Body of pancreas (tissue), 4 donors: ENCODE data around the gene MNT. TPM values are rescaled to one million over a fixed set of nuclear protein-coding genes. Genes with fewer than 3 reads are reported as not detected.
A peak's percentile ranks its signal among the peaks of the same experiment; 100 is the strongest.

ENCODE experiments used
- ATAC-seq: fragments of 150-250 bp; one replicate; pipeline ENCODE4 v1.9.1; 2016
- DNase-seq, 4 donors: peaks; one replicate each; pipeline ENCODE4 v3.0.0-alpha.2; 2019
- H3K27ac ChIP-seq, 4 donors: fragments of 200-600 bp; sonication (generic); 1 replicate in 3 of 4; 2 replicates in 1 of 4; pipeline versions ENCODE4 v1.5.1 to v1.6.1; 2016 to 2019; ENCODE audit warnings: mild to moderate bottlenecking in 1 of 4, mixed read lengths in 1 of 4, moderate library complexity in 1 of 4
- H3K27me3 ChIP-seq, 2 donors: fragments of 200-600 bp; sonication (generic); one replicate each; pipeline ENCODE4 v1.6.0; 2016; ENCODE audit warnings: mild to moderate bottlenecking in 1 of 2
- H3K36me3 ChIP-seq, 2 donors: fragments of 200-600 bp; sonication (generic); replicated peaks in 1 of 2; 2 replicates each; pipeline ENCODE4 v1.5.1; 2016; ENCODE audit warnings: low read depth in 2 of 2; ENCODE audit not compliant: insufficient read depth in 1 of 2
- H3K4me1 ChIP-seq: fragments of 200-600 bp; sonication (generic); one replicate; pipeline ENCODE4 v1.6.0; 2016
- H3K4me3 ChIP-seq, 2 donors: fragments of 200-600 bp; sonication (generic); 1 replicate in 1 of 2; 2 replicates in 1 of 2; pipeline ENCODE4 v1.5.1; 2016 to 2019
- H3K9me3 ChIP-seq, 3 donors: fragments of 200-600 bp; sonication (generic); 1 replicate in 2 of 3; 2 replicates in 1 of 3; pipeline ENCODE4 v1.5.1; 2016
- POLR2A ChIP-seq, 3 donors: fragments of 450-650 bp; IDR thresholded peaks; one replicate each; pipeline ENCODE4 v1.6.1; 2016; ENCODE audit warnings: antibody characterized with exemption in 3 of 3, mild to moderate bottlenecking in 2 of 3
- WGBS, 2 donors: methylation state at CpG; one replicate each; pipeline ENCODE4 v1.1.5; 2017; 5-methylcytosine and 5-hydroxymethylcytosine counted together
- intact Hi-C: fragments of 100-400 bp; cut with DNase I; formaldehyde crosslinking; loops from one replicate; pipeline ENCODE4 v1.15.1; 2023
- total RNA-seq, 2 donors: library from RNA; depleted of rRNA; stranded (reverse); fragments of >200 nt; gene quantifications; one replicate each; pipeline ENCODE4 v1.1.0, GENCODE V29; 2016
- TF ChIP-seq, protein P1 (sequence below), 7 experiments: fragments of 450-650 bp in 4 of 7; fragments of 200-600 bp in 3 of 7; sonication (generic) in 3 of 7; IDR thresholded peaks; one replicate each; pipeline ENCODE4 v1.5.1; 2016 to 2019; ENCODE audit warnings: antibody characterized with exemption in 7 of 7

MNT gene
- total RNA-seq, 2 donors from 2014 or later: 5.4 to 12.2 TPM

- Histone ChIP-seq H3K27ac (peak overlapping the region; percentile 93 to 100 (median 98)), H3K9me3 (no peaks in the 10 kb centered on the region), H3K4me1 (peaks cover 57% of the 10 kb centered on the region), H3K4me3 (no peak overlapping the region), H3K27me3 (no peaks in the 10 kb centered on the region), H3K36me3 (no peaks in the 10 kb centered on the region)
- intact Hi-C loops: no loop called here
- ATAC-seq (no peak), DNase-seq (peak in 2 of 4 donors; percentile 10 to 12)
- no peak for TF ChIP-seq POLR2A (IDR thresholded peaks at IDR 0.05)
- TF ChIP-seq, protein P1, sequence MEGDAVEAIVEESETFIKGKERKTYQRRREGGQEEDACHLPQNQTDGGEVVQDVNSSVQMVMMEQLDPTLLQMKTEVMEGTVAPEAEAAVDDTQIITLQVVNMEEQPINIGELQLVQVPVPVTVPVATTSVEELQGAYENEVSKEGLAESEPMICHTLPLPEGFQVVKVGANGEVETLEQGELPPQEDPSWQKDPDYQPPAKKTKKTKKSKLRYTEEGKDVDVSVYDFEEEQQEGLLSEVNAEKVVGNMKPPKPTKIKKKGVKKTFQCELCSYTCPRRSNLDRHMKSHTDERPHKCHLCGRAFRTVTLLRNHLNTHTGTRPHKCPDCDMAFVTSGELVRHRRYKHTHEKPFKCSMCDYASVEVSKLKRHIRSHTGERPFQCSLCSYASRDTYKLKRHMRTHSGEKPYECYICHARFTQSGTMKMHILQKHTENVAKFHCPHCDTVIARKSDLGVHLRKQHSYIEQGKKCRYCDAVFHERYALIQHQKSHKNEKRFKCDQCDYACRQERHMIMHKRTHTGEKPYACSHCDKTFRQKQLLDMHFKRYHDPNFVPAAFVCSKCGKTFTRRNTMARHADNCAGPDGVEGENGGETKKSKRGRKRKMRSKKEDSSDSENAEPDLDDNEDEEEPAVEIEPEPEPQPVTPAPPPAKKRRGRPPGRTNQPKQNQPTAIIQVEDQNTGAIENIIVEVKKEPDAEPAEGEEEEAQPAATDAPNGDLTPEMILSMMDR (IDR thresholded peaks at IDR 0.05): no peak
- WGBS, 2 donors: 66 to 93% methylated on average over 5 to 12 of the region's 12 CpGs
Measured at GRCh38 chr17:2397247-2398171, 3.4 kb downstream of the MNT start.

- 8 to 21% methylated on average over 7 to 30 of the region's 34 CpGs for WGBS, 2 donors
- peak; percentile 12 for ATAC-seq
- TF ChIP-seq, protein P1 (IDR thresholded peaks at IDR 0.05): no peak
- TF ChIP-seq POLR2A (IDR thresholded peaks at IDR 0.05): peak; percentile 33 to 81 (median 78)
- H3K4me1 ChIP-seq: peaks cover 61% of the 10 kb centered on the region
- H3K27me3 ChIP-seq: no peaks in the 10 kb centered on the region
- no peaks in the 10 kb centered on the region for H3K36me3 ChIP-seq
- no peak overlapping the region for H3K4me3 ChIP-seq
- DNase-seq: peak; percentile 85 to 96 (median 93)
- H3K27ac ChIP-seq: peak overlapping the region; percentile 93 to 100 (median 98)
- intact Hi-C loops: no loop called here
- no peaks in the 10 kb centered on the region for H3K9me3 ChIP-seq
Measured at GRCh38 chr17:2396568-2397246, 4.2 kb downstream of the MNT start.

DNA sequence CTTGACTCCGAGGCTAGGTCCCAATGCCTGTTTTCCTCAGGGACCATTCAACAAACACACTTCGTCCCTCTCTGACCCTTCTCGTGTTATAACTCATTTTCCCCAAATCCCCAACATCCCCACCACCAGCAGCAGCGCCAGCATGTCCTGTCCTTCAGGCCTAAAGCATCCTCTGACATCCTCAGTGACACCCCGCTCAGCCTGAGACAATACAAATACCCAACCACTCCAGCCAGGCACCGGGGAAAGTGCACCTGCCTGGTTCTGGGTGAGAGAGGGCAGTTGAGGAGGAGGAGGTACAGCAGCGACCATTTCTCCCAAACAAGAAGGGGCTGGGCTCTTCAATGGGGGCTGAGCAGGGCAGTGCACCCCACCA is 4.7 kb downstream of the MNT start:
- Histone ChIP-seq H3K36me3 (no peaks in the 10 kb centered on the region), H3K27ac (peak overlapping the region; percentile 93 to 100 (median 98)), H3K9me3 (no peaks in the 10 kb centered on the region), H3K27me3 (no peaks in the 10 kb centered on the region), H3K4me1 (peaks cover 64% of the 10 kb centered on the region), H3K4me3 (no peak overlapping the region)
- 53 to 63% methylated on average over 7 of the region's 7 CpGs for WGBS, 2 donors
- intact Hi-C loops: no loop called here
- no peak for ATAC-seq
- TF ChIP-seq, protein P1 (IDR thresholded peaks at IDR 0.05): no peak
- no peak for TF ChIP-seq POLR2A (IDR thresholded peaks at IDR 0.05)
- DNase-seq: no peak

DNA sequence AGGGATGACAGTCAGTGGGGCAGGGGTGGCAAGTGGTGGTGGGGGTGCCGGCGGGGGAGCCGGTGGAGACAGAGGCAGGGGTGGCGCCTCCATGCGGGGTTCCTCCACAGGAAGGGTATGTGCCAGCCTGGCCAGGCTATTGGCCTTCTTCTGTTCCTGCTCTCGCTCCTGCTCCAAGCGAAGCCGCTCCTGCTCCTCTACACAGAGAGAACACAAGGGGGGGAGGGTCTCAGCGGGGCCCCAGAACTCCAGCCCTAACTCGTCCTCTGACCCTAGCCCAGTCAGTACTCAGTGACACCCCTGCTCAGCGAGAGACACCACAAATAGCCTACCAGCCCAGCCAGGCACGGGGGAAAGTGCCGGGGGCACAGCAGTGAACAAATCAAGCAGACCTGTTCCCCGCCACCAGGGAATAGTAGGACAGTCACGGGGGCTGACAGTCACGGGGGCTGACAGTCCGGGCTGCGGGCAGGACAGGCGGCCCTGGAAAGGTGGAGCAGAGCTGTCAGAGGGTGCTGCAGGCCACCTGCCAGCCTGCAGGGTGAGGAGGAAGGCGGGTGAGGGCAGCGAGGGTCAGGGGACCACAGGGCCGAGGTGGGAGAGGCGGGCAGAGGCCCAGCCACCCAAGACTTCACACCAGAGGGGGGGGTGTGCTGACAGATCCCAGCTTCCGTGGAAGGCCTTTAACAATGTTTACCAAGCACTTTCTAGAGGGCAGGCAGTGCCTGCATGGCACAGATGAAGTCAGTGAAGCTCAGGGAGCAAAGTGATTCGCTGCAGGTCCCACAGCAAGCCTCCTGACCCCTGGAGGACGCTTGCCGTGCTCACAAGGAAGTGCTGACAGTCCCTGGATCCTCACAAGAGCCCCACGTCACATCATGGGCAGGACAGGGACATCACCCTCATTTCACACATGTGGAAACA is 5.3 kb downstream of the MNT start:
- WGBS, 2 donors: 74% methylated on average over 21 to 28 of the region's 28 CpGs
- Histone ChIP-seq H3K27ac (peak overlapping the region; percentile 93 to 100 (median 98)), H3K4me1 (peaks cover 64% of the 10 kb centered on the region), H3K36me3 (no peaks in the 10 kb centered on the region), H3K4me3 (no peak overlapping the region), H3K27me3 (no peaks in the 10 kb centered on the region), H3K9me3 (no peaks in the 10 kb centered on the region)
- intact Hi-C loops: no loop called here
- TF ChIP-seq, protein P1 (IDR thresholded peaks at IDR 0.05): no peak
- no peak for TF ChIP-seq POLR2A (IDR thresholded peaks at IDR 0.05)
- ATAC-seq (no peak), DNase-seq (peak in 2 of 4 donors; percentile 37 to 64)
